Esophagus squamous epithelium (tissue), 5 donors: ENCODE data around the gene BAD. TPM values are rescaled to one million over a fixed set of nuclear protein-coding genes. Genes with fewer than 3 reads are reported as not detected.

Source experiments
- DNase-seq: peaks from one replicate; lab custom pipeline; 2025; lab: John Stamatoyannopoulos, UW
- H3K27ac ChIP-seq, 4 donors: fragments of 200-600 bp; sonication (generic); one replicate each; pipeline ENCODE4 v1.5.1; 2016 to 2019; ENCODE audit warnings: mild to moderate bottlenecking in 1 of 4
- H3K27me3 ChIP-seq, 4 donors: fragments of 200-600 bp; sonication (generic); 1 replicate in 3 of 4; 2 replicates in 1 of 4; pipeline versions ENCODE4 v1.5.1 to v1.6.0; 2017 to 2021; ENCODE audit warnings: antibody characterized with exemption in 1 of 4
- H3K36me3 ChIP-seq, 3 donors: fragments of 200-600 bp; sonication (generic); one replicate each; pipeline ENCODE4 v1.5.1; 2016 to 2019
- H3K4me1 ChIP-seq, 3 donors: fragments of 200-600 bp; sonication (generic); one replicate each; pipeline ENCODE4 v1.5.1; 2017 to 2019
- H3K4me3 ChIP-seq, 4 donors: fragments of 200-600 bp; sonication (generic); 1 replicate in 3 of 4; 2 replicates in 1 of 4; pipeline ENCODE4 v1.5.1; 2016 to 2019; ENCODE audit warnings: mild to moderate bottlenecking in 2 of 4, moderate library complexity in 1 of 4
- H3K9me3 ChIP-seq, 3 donors: fragments of 200-600 bp; sonication (generic); one replicate each; pipeline ENCODE4 v1.5.1; 2016 to 2019
- POLR2A ChIP-seq, 4 donors: fragments of 450-650 bp; IDR thresholded peaks; one replicate each; pipeline ENCODE4 v1.6.1; 2017; ENCODE audit warnings: antibody characterized with exemption in 4 of 4, mild to moderate bottlenecking in 4 of 4, moderate library complexity in 3 of 4
- WGBS, 2 donors: methylation state at CpG; one replicate each; pipeline ENCODE4 v1.1.5; 2018; 5-methylcytosine and 5-hydroxymethylcytosine counted together
- intact Hi-C: fragments of 100-400 bp; cut with DNase I; formaldehyde crosslinking; loops from one replicate; pipeline ENCODE4 v1.15.0; 2022
- total RNA-seq, 4 donors: library from RNA; depleted of rRNA; stranded (reverse); fragments of >200 nt; gene quantifications; one replicate each; pipeline ENCODE4 v1.1.0, GENCODE V29; 2016
- TF ChIP-seq, protein P1 (sequence below), 6 experiments: fragments of 450-650 bp in 4 of 6; fragments of 200-600 bp in 2 of 6; sonication (generic) in 2 of 6; IDR thresholded peaks; one replicate each; pipeline ENCODE4 v1.5.1; 2016 to 2019; ENCODE audit warnings: antibody characterized with exemption in 6 of 6, mild to moderate bottlenecking in 4 of 6, moderate library complexity in 4 of 6
- donor health status: DM: yes; HTN: yes; CAD: no.

BAD gene
- total RNA-seq: 10 to 100 TPM; 49.4 to 86.5 (median 72.9) TPM

DNA sequence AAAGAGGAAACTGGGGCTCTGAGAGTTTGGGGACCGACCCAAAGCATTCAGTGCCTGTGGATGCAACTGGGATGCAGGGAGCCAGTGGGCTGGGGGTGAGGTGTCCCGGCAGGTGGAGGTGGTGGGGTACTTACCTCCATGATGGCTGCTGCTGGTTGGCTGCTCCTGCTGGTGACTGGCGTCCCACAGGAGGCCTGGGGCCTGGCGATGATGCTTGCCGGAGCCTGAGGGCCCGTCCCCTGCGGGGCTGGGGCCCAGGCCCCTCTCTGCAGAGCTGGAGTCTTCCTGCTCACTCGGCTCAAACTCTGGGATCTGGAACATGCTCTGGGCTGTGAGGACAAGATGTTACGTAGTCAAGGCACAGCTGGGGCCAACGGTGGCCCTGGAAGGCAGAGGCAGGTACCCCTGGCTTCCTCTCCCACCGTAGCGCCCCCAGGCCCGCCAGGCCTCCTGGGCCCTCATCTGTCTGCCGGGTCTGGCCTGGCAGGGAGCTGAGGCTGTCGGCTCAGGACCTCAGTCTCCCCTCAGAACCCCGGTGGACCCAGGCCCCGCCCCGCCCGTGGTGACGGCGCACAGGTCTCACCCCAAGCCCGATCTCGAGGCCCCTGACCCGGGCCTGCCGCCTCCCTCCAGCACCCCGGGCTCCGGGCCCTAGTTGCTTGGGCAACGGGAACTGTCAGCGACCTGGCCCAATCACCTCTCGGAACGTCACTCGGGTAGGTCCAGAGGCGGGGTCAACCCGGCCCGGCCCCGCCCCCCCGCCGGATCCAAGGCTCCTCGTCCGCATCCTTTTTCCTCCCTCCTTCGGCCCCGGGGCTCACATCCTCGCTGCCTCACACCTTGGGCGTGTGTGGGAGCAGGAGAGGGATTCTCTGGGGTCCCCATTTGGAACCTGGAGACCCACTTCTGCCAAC lies at the start of gene BAD:
BAD (minus strand) TSS at position 618 of the 914 bp plus-strand sequence; CDS start at position 321, 297 bp downstream.
- intact Hi-C loops: no loop called here

DNA sequence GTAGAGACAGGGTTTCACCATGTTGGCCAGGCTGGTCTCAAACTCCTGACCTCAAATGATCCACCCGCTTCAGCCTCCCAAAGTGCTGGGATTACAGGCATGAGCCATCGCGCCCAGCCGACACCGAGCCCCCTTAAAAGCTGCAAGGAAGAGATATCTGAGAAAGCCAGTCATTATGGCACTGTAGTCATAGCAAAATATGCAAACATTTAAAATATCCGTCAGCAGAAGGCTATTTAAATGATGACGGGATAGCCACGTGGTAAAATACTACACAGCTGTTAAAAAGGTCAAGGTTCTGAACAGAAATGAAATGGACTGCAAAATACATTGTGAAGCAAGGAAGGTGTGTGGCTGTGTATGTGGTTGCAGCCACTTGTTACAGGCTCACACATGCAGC lies 49.1 kb upstream of the BAD start:
- no peak for DNase-seq
- Histone ChIP-seq H3K27ac (peak overlapping the region in 2 of 4 donors; percentile 81 to 88), H3K4me1 (peaks cover 20 to 71% (median 21%) of the 10 kb centered on the region in 3 donors), H3K4me3 (no peak overlapping the region), H3K36me3 (no peaks in the 10 kb centered on the region), H3K27me3 (no peaks in the 10 kb centered on the region), H3K9me3 (no peaks in the 10 kb centered on the region)
- TF ChIP-seq, protein P1, sequence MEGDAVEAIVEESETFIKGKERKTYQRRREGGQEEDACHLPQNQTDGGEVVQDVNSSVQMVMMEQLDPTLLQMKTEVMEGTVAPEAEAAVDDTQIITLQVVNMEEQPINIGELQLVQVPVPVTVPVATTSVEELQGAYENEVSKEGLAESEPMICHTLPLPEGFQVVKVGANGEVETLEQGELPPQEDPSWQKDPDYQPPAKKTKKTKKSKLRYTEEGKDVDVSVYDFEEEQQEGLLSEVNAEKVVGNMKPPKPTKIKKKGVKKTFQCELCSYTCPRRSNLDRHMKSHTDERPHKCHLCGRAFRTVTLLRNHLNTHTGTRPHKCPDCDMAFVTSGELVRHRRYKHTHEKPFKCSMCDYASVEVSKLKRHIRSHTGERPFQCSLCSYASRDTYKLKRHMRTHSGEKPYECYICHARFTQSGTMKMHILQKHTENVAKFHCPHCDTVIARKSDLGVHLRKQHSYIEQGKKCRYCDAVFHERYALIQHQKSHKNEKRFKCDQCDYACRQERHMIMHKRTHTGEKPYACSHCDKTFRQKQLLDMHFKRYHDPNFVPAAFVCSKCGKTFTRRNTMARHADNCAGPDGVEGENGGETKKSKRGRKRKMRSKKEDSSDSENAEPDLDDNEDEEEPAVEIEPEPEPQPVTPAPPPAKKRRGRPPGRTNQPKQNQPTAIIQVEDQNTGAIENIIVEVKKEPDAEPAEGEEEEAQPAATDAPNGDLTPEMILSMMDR (IDR thresholded peaks at IDR 0.05): no peak
- WGBS, 2 donors: 77% methylated on average over 3 to 7 of the region's 8 CpGs
- intact Hi-C loops: no loop called here

More for the DNA sequence above, at the start of gene BAD:
- WGBS, 2 donors: 3 to 7% methylated on average over 4 to 13 of the region's 44 CpGs
- peak within 1 kb of the TSS; percentile 81 to 89 (median 88) for H3K4me3 ChIP-seq
- H3K36me3 ChIP-seq: peaks cover 0 to 36% (median 4%) of the 10 kb centered on the region in 3 donors
- peaks cover 24 to 56% (median 28%) of the 10 kb centered on the region in 3 donors for H3K4me1 ChIP-seq
- TF ChIP-seq, protein P1 (IDR thresholded peaks at IDR 0.05): no peak
- peak in 3 of 4 donors; percentile 43 to 78 (median 76) for TF ChIP-seq POLR2A (IDR thresholded peaks at IDR 0.05)
- DNase-seq: peak; percentile 65
- peak within 1 kb of the TSS; percentile 94 to 99 (median 97) for H3K27ac ChIP-seq
- no peaks in the 10 kb centered on the region for H3K9me3 ChIP-seq
- no peaks in the 10 kb centered on the region for H3K27me3 ChIP-seq

DNA sequence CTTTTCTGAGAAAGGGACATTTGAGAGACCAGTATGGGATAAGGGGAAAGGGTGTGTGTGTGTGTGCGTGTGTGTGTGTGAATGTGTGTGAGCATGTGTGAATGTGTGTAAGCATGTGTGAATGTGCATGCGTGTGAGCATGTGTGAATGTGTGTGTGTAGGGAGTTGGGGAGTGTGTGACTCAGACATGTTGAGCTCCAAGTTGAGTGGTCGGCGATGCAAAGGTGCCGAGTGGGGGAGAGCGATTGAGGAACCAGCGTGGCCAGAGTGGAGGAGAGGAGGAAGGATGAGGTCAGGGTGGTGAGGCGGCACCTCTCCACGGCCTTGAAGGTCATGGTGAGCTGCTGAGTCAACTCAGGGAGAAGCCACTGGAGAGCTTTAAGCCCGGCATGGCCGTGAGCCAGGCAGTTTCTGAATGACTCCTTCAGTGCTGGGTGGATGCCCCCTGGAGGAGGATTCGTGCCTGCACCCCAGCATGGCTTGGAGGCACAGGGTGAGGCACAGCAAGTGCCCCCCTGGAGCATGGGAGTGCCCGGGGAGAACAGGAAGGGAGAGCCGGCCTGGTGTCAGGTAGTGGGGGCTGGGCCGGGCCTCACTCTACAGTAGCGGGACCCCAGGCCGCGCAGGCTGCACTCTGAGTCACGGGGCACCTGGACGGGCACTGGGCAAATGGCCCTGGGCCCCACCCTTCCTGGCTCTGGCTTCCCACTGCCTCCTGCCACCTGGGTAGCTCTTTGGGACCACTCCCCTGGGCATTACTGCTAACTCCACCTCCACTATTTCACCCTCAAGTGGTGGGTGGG lies 47.3 kb upstream of the BAD start:
- peak overlapping the region in 1 of 4 donors; percentile 10 for H3K4me3 ChIP-seq
- H3K4me1 ChIP-seq: peaks cover 20 to 66% (median 21%) of the 10 kb centered on the region in 3 donors
- no peaks in the 10 kb centered on the region for H3K27me3 ChIP-seq
- 8 to 13% methylated on average over 11 to 12 of the region's 20 CpGs for whole genome bisulfite sequencing, 2 donors
- DNase-seq: no peak
- intact Hi-C loops: no loop called here
- H3K36me3 ChIP-seq: no peaks in the 10 kb centered on the region
- TF ChIP-seq, protein P1 (IDR thresholded peaks at IDR 0.05): peak; percentile 42 to 95 (median 77)
- TF ChIP-seq POLR2A (IDR thresholded peaks at IDR 0.05): no peak
- H3K9me3 ChIP-seq: no peaks in the 10 kb centered on the region
- H3K27ac ChIP-seq: peak overlapping the region; percentile 72 to 88 (median 86)

DNA sequence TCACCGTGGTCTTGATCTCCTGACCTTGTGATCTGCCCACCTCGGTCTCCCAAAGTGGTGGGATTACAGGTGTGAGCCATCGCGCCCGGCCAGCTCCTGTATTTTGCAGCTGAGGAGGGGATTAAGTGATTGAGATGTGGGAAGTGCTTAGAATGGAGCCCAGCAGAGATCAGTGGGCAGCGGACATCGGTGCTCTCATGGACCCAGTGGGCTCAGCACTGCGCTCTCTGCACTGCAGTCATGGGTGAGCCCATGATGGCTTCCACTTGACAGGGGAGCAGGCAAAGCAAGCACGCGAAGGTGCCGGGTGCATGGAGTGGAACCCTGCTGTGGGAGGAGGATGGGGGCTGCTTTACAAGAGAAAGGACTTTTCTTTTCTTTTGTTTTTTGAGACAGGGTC lies 46.4 kb upstream of the BAD start:
- Histone ChIP-seq H3K4me3 (no peak overlapping the region), H3K27me3 (no peaks in the 10 kb centered on the region), H3K27ac (peak overlapping the region in 3 of 4 donors; percentile 85 to 88 (median 87)), H3K9me3 (no peaks in the 10 kb centered on the region), H3K4me1 (peaks cover 20 to 59% (median 21%) of the 10 kb centered on the region in 3 donors), H3K36me3 (no peaks in the 10 kb centered on the region)
- DNase-seq: no peak
- WGBS, 2 donors: 92 to 93% methylated on average over 7 to 8 of the region's 11 CpGs
- intact Hi-C loops: no loop called here
- TF ChIP-seq POLR2A (IDR thresholded peaks at IDR 0.05): no peak
- TF ChIP-seq, protein P1 (IDR thresholded peaks at IDR 0.05): no peak
